MM.1S (cell line): ENCODE measurements around the gene PAK1.

Experiments
- EZH2 ChIP-seq: fragments of 300-600 bp; sonication (generic); optimal IDR thresholded peaks from 2 replicates; pipeline ENCODE3; 2017; ENCODE audit warnings: low read depth, mild to moderate bottlenecking, antibody characterized with exemption, low read length, mixed read lengths
- EZH2phosphoT487 ChIP-seq: fragments of 300-600 bp; sonication (generic); IDR thresholded peaks from 2 replicates; pipeline ENCODE4 v1.6.1; 2018; ENCODE audit warnings: antibody characterized with exemption, low read length
- TF ChIP-seq, protein P1 (sequence below): fragments of 300-600 bp; sonication (generic); IDR thresholded peaks from 2 replicates; pipeline ENCODE4 v1.5.1; 2016; ENCODE audit warnings: antibody characterized with exemption, low read length, mixed read lengths

DNA sequence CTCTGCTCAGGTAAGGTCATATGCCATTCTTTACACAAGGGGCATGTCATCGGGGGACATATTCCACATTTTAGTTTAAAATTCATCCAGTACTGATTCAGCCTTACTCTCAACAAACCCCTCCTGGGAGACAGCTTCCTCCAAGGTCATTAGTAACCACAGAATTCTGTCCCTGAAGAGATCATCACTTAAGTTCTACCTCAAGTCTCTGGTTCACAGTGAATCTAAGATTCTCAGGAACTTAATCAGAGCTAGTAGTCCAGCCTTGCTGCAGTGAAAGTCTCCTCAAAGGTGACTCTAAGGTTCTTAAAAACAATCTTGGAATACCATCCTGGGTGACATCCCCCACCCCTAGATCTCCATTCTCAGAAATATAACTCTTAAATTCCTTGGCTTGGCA is 153.5 kb downstream of the PAK1 start:
- TF ChIP-seq, protein P1, sequence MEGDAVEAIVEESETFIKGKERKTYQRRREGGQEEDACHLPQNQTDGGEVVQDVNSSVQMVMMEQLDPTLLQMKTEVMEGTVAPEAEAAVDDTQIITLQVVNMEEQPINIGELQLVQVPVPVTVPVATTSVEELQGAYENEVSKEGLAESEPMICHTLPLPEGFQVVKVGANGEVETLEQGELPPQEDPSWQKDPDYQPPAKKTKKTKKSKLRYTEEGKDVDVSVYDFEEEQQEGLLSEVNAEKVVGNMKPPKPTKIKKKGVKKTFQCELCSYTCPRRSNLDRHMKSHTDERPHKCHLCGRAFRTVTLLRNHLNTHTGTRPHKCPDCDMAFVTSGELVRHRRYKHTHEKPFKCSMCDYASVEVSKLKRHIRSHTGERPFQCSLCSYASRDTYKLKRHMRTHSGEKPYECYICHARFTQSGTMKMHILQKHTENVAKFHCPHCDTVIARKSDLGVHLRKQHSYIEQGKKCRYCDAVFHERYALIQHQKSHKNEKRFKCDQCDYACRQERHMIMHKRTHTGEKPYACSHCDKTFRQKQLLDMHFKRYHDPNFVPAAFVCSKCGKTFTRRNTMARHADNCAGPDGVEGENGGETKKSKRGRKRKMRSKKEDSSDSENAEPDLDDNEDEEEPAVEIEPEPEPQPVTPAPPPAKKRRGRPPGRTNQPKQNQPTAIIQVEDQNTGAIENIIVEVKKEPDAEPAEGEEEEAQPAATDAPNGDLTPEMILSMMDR: no peak
- TF ChIP-seq EZH2 (no peak), EZH2phosphoT487 (no peak)
